Colonic mucosa (tissue), 4 donors: ENCODE results near the gene PFKL. TPM values are rescaled to one million over a fixed set of nuclear protein-coding genes. Genes with fewer than 3 reads are reported as not detected.

Experiments
- DNase-seq: peaks from one replicate; pipeline ENCODE4 v3.0.0-alpha.2; 2020
- H3K27ac ChIP-seq: fragments of 200-600 bp; one replicate; pipeline ENCODE4 v1.8.0; 2021
- H3K27me3 ChIP-seq: fragments of 200-600 bp; one replicate; pipeline ENCODE4 v1.8.0; 2021
- H3K36me3 ChIP-seq: fragments of 200-600 bp; one replicate; pipeline ENCODE4 v1.8.0; 2021
- H3K4me1 ChIP-seq: fragments of 200-600 bp; one replicate; pipeline ENCODE4 v1.8.0; 2021; ENCODE audit warnings: mild to moderate bottlenecking
- H3K4me3 ChIP-seq: fragments of 200-600 bp; one replicate; pipeline ENCODE4 v1.8.0; 2021
- H3K9ac ChIP-seq, 2 donors: one replicate each; pipeline ENCODE4 v1.7.0; 2013; ENCODE audit warnings: control low read depth in 2 of 2, low read depth in 2 of 2, low read length in 2 of 2
- H3K9me3 ChIP-seq: fragments of 200-600 bp; one replicate; pipeline ENCODE4 v1.8.0; 2021
- CTCF ChIP-seq: fragments of 200-600 bp; IDR thresholded peaks from one replicate; pipeline ENCODE4 v1.8.0; 2022; ENCODE audit warnings: antibody characterized with exemption, mild to moderate bottlenecking
- intact Hi-C: fragments of 100-400 bp; cut with DNase I; formaldehyde crosslinking; loops from one replicate; pipeline ENCODE4 v1.14.1; 2022
- total RNA-seq, 2 donors: library from RNA; stranded (reverse); fragmentation: NEBNext Ultra II Directional in 1 of 2; extraction: Animal tissue kit (Norgen Biotek cat#: 25700) in 1 of 2; gene quantifications; one replicate each; pipeline ENCODE4 v1.2.1, GENCODE V29; 2021
- donor health status: healthy.
- donor health status: DM: no; HTN: no; CAD: no.
- donor health status: DM: no; HTN: no; CAD: no.

PFKL gene
- total RNA-seq, 2 donors from 2014 or later = 300 to 332 TPM

GRCh38 chr21:44294391-44295162 is 5.3 kb upstream of the PFKL start:
- DNase-seq = peak; percentile 47
- H3K27me3 ChIP-seq = no peaks in the 10 kb centered on the region
- no peak overlapping the region for H3K9ac ChIP-seq
- no peak overlapping the region for H3K4me3 ChIP-seq
- H3K27ac ChIP-seq = no peak overlapping the region
- H3K4me1 ChIP-seq = no peaks in the 10 kb centered on the region
- H3K36me3 ChIP-seq = no peaks in the 10 kb centered on the region
- intact Hi-C loops = no loop called here
- no peaks in the 10 kb centered on the region for H3K9me3 ChIP-seq
- no peak for TF ChIP-seq CTCF

GRCh38 chr21:44295163-44295573 is 4.7 kb upstream of the PFKL start:
- no peak for TF ChIP-seq CTCF
- Histone ChIP-seq H3K27me3 (no peaks in the 10 kb centered on the region), H3K9ac (no peak overlapping the region), H3K36me3 (no peaks in the 10 kb centered on the region), H3K9me3 (no peaks in the 10 kb centered on the region), H3K4me3 (no peak overlapping the region), H3K4me1 (no peaks in the 10 kb centered on the region), H3K27ac (no peak overlapping the region)
- intact Hi-C loops = no loop called here
- DNase-seq = no peak

GRCh38 chr21:44295646-44296045 is 4.2 kb upstream of the PFKL start:
- H3K27ac ChIP-seq = no peak overlapping the region
- no peak for TF ChIP-seq CTCF
- intact Hi-C loops = no loop called here
- no peaks in the 10 kb centered on the region for H3K36me3 ChIP-seq
- H3K9me3 ChIP-seq = no peaks in the 10 kb centered on the region
- H3K9ac ChIP-seq = no peak overlapping the region
- no peaks in the 10 kb centered on the region for H3K4me1 ChIP-seq
- DNase-seq = no peak
- H3K27me3 ChIP-seq = no peaks in the 10 kb centered on the region
- no peak overlapping the region for H3K4me3 ChIP-seq

GRCh38 chr21:44296103-44296519 is 3.7 kb upstream of the PFKL start:
- H3K9me3 ChIP-seq = no peaks in the 10 kb centered on the region
- no peaks in the 10 kb centered on the region for H3K36me3 ChIP-seq
- H3K27ac ChIP-seq = no peak overlapping the region
- peaks cover 2% of the 10 kb centered on the region for H3K4me1 ChIP-seq
- intact Hi-C loops = no loop called here
- no peak overlapping the region for H3K4me3 ChIP-seq
- H3K27me3 ChIP-seq = no peaks in the 10 kb centered on the region
- H3K9ac ChIP-seq = no peak overlapping the region
- TF ChIP-seq CTCF = no peak
- no peak for DNase-seq

- DNase-seq = no peak
- no peak overlapping the region for H3K4me3 ChIP-seq
- H3K4me1 ChIP-seq = peaks cover 10% of the 10 kb centered on the region
Measured at GRCh38 chr21:44296916-44297315, 2.9 kb upstream of the PFKL start.

More at GRCh38 chr21:44296916-44297315, 2.9 kb upstream of the PFKL start:
- H3K36me3 ChIP-seq = no peaks in the 10 kb centered on the region
- no peak overlapping the region for H3K27ac ChIP-seq
- H3K9ac ChIP-seq = no peak overlapping the region
- intact Hi-C loops = no loop called here
- no peaks in the 10 kb centered on the region for H3K27me3 ChIP-seq
- no peaks in the 10 kb centered on the region for H3K9me3 ChIP-seq
- no peak for TF ChIP-seq CTCF
